Prostate gland (tissue), 2 donors: Measurements from ENCODE around the gene MPHOSPH10. TPM values are rescaled to one million over a fixed set of nuclear protein-coding genes. Genes with fewer than 3 reads are reported as not detected.
"Not testable (repeated sequence)": the region's sequence is repeated elsewhere in the genome, so short reads cannot be mapped to it uniquely, and the experiment has no call there.

Experiments
- DNase-seq: peaks from one replicate; pipeline ENCODE4 v3.0.0-alpha.2; 2019; ENCODE audit warnings: low spot score
- H3K27ac ChIP-seq, 2 donors: fragments of 200-600 bp; sonication (generic); 2 replicates each; pipeline ENCODE4 v1.5.1; 2017 to 2019
- H3K27me3 ChIP-seq: fragments of 200-600 bp; sonication (generic); replicated peaks from 2 replicates; pipeline ENCODE4 v1.5.1; 2019; ENCODE audit not compliant: insufficient read depth
- H3K36me3 ChIP-seq, 2 donors: fragments of 200-600 bp; sonication (generic); 1 replicate in 1 of 2; 2 replicates in 1 of 2; pipeline versions ENCODE4 v1.5.1 to v1.8.1; 2017 to 2019
- H3K4me1 ChIP-seq: fragments of 200-600 bp; sonication (generic); replicated peaks from 2 replicates; pipeline ENCODE4 v1.5.1; 2019
- H3K4me3 ChIP-seq, 2 donors: fragments of 200-600 bp; sonication (generic); 2 replicates each; pipeline ENCODE4 v1.5.1; 2017 to 2019
- H3K9me3 ChIP-seq: fragments of 200-600 bp; sonication (generic); 2 replicates; pipeline ENCODE4 v1.5.1; 2017
- CTCF ChIP-seq, 4 experiments: fragments of 200-600 bp in 2 of 4; fragments of 450-650 bp in 2 of 4; sonication (generic) in 2 of 4; IDR thresholded peaks; 1 replicate in 3 of 4; 2 replicates in 1 of 4; pipeline ENCODE4 v1.5.1; 2016 to 2019; ENCODE audit warnings: antibody characterized with exemption in 4 of 4, mild to moderate bottlenecking in 2 of 4, moderate library complexity in 2 of 4
- POLR2A ChIP-seq: fragments of 450-650 bp; IDR thresholded peaks from one replicate; pipeline ENCODE4 v1.6.1; 2016; ENCODE audit warnings: antibody characterized with exemption, mild to moderate bottlenecking
- POLR2AphosphoS5 ChIP-seq: sonication (generic); formaldehyde crosslinking; IDR thresholded peaks from one replicate; pipeline ENCODE4 v1.6.1; 2017; ENCODE audit warnings: antibody characterized with exemption
- WGBS: methylation state at CpG from one replicate; pipeline ENCODE4 v1.1.5; 2018; 5-methylcytosine and 5-hydroxymethylcytosine counted together
- intact Hi-C: fragments of 100-400 bp; cut with DNase I; formaldehyde crosslinking; loops from one replicate; pipeline ENCODE4 v1.14.2; 2022
- total RNA-seq, 2 donors: library from RNA; depleted of rRNA; stranded (reverse); fragments of >200 nt; gene quantifications; one replicate each; pipeline ENCODE4 v1.1.0, GENCODE V29; 2016

The MPHOSPH10 gene
- total RNA-seq, 2 donors from 2014 or later = 20.2 to 25.9 TPM

DNA sequence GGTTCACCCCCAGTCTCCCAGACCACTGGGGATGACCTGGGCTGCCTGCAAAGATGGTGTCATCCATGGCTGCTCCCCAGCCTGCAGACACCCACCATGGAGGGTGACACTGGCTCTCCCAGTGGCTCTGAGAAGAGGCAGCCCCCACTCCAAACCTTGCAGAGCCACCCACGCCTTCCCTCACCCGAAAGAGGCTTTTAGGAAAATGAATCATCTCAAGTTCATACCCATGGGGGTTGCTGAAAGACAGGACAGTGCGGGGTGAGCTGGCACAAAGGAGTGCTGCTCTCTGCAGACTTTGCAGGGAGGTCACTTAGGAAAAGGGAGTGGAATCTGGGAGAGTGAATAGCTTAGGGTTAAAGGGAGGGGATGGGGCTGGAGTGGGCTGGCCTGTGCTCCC, 36.4 kb downstream of the MPHOSPH10 start:
- Histone ChIP-seq H3K27ac (no peak overlapping the region), H3K4me1 (no peaks in the 10 kb centered on the region), H3K4me3 (no peak overlapping the region), H3K36me3 (no peaks in the 10 kb centered on the region), H3K27me3 (no peaks in the 10 kb centered on the region), H3K9me3 (no peaks in the 10 kb centered on the region)
- DNase-seq = no peak
- TF ChIP-seq POLR2A (no peak), CTCF (IDR thresholded peaks at IDR 0.05) (no peak), POLR2AphosphoS5 (no peak)
- WGBS = 64% methylated on average over 3 of the region's 3 CpGs
- intact Hi-C loops = no loop called here

- Histone ChIP-seq H3K4me1 (no peaks in the 10 kb centered on the region), H3K4me3 (no peak overlapping the region), H3K27ac (no peak overlapping the region), H3K9me3 (no peaks in the 10 kb centered on the region), H3K36me3 (no peaks in the 10 kb centered on the region), H3K27me3 (no peaks in the 10 kb centered on the region)
- TF ChIP-seq POLR2AphosphoS5 (no peak), CTCF (IDR thresholded peaks at IDR 0.05) (no peak), POLR2A (no peak)
- intact Hi-C loops = no loop called here
- 73% methylated on average over 1 of the region's 1 CpG for WGBS
- DNase-seq = no peak
Measured at GRCh38 chr2:71173096-71173495, 42.7 kb downstream of the MPHOSPH10 start.

- H3K36me3 ChIP-seq = no peaks in the 10 kb centered on the region
- TF ChIP-seq CTCF (IDR thresholded peaks at IDR 0.05) = no peak
- TF ChIP-seq POLR2AphosphoS5 = no peak
- no peak for TF ChIP-seq POLR2A
- WGBS = 63% methylated on average over 3 of the region's 3 CpGs
- H3K9me3 ChIP-seq = no peaks in the 10 kb centered on the region
- H3K4me1 ChIP-seq = no peaks in the 10 kb centered on the region
- intact Hi-C loops = no loop called here
- no peaks in the 10 kb centered on the region for H3K27me3 ChIP-seq
- DNase-seq = no peak
- H3K4me3 ChIP-seq = no peak overlapping the region
- no peak overlapping the region for H3K27ac ChIP-seq
Measured at GRCh38 chr2:71174207-71174606, 43.8 kb downstream of the MPHOSPH10 start.

DNA sequence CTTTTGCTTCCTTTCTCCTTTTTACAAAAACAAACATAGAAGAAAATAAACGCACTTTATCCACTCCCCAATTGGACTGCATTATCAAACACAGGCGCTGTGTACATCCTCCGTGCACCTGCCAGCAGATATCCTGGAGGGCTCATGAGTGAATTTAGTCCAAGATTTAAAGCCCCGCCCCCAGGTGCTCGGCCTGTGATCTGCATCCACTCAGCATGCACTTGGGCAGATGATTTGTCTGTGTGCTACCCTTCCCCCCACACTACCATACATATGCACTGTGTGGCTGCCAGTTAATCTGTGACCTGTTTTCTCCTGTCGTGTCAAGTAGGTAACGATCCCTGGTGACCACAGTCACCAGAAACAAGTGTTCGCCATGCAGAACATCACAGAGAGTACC, 48.4 kb downstream of the MPHOSPH10 start:
- H3K4me1 ChIP-seq, H3K27ac ChIP-seq, intact Hi-C loops, H3K27me3 ChIP-seq, H3K4me3 ChIP-seq, H3K9me3 ChIP-seq, H3K36me3 ChIP-seq, DNase-seq: not testable (repeated sequence)
- WGBS = 77% methylated on average over 8 of the region's 8 CpGs

DNA sequence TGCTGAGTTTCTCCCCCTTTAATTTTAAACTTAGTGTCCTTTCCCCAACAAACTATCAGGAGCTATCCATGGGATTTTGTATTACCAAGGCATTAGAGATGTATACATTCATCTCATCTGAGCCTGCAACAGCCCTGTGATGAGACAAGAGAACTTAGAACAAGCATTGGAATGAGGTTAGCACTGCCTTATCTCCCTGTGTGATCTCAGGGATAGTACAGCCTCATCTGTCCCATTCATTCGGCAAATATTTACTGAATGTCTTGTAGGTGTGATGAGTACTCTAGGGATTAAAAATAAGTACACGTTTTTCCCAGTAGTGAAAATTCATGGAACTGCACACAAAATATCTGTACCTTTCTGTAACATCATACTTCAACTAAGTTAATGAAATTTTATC, 50.9 kb downstream of the MPHOSPH10 start:
- intact Hi-C loops = no loop called here
- H3K36me3 ChIP-seq = no peaks in the 10 kb centered on the region
- TF ChIP-seq CTCF (IDR thresholded peaks at IDR 0.05) = no peak
- TF ChIP-seq POLR2A = no peak
- TF ChIP-seq POLR2AphosphoS5 = peak; percentile 34
- H3K4me3 ChIP-seq = no peak overlapping the region
- no peaks in the 10 kb centered on the region for H3K9me3 ChIP-seq
- no peak for DNase-seq
- no peaks in the 10 kb centered on the region for H3K4me1 ChIP-seq
- WGBS = 29% methylated on average over 2 of the region's 2 CpGs
- no peaks in the 10 kb centered on the region for H3K27me3 ChIP-seq
- H3K27ac ChIP-seq = no peak overlapping the region

DNA sequence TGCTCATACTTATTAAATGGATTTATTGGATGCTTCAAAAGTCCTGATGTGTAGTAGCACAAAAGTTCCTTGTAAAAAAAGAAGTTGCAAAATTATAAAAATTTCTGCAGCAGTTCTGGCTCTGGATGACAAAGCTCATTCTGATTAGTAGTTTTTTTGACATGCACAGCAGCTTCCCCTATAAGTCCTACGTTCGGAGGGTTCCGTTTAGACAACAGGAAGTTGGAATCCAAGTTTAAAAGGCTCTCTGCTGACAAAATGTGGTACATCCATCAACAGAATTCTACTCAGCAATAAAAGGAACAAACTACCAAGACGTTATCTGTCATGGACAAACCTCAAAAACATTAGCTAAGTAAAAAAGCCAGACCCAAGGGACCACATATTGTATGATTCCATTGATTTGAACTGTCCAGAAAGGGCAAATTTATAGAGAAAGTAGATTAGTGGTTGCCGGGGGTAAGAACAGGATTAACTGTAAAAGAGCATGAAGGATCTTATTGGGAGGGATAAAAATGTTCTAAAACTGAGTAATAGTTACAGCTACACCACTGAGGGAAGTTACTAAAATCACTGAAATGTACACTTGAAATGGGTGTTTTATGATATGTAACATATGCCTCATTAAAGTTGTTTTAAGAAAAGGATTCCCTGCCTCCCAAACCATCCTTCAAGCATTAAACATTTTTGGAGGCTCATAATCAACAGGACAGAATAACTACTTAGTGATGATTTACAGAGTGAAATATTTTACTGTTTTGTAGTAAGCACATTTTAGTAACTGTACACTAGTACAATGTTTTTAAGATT, 53.1 kb downstream of the MPHOSPH10 start:
- H3K4me3 ChIP-seq, H3K27ac ChIP-seq, intact Hi-C loops, H3K36me3 ChIP-seq, H3K9me3 ChIP-seq, DNase-seq, H3K27me3 ChIP-seq, H3K4me1 ChIP-seq: not testable (repeated sequence)
- WGBS = 5% methylated on average over 3 of the region's 5 CpGs
